ENCODE measurements around the gene CLRN1.

CLRN1 gene

GRCh38 chr3:150885535-150885934, 87.0 kb downstream of the CLRN1 start:
- H3K9ac ChIP-seq (ENCODE audit: low read length): no peak overlapping the region
- no peaks in the 10 kb centered on the region for H3K4me1 ChIP-seq (ENCODE audit: control insufficient read depth, insufficient read depth, low read length)
- no peaks in the 10 kb centered on the region for H3K36me3 ChIP-seq (ENCODE audit: control insufficient read depth, insufficient read depth, low read length)
- H3K27me3 ChIP-seq (ENCODE audit: control insufficient read depth, insufficient read depth, low read length): no peaks in the 10 kb centered on the region
- H3K9me3 ChIP-seq (ENCODE audit: control insufficient read depth, low read length): no peaks in the 10 kb centered on the region
- H3K4me3 ChIP-seq (ENCODE audit: low read length): no peak overlapping the region

- Histone ChIP-seq H3K4me3 (ENCODE audit: low read length) (no peak overlapping the region), H3K4me1 (ENCODE audit: control insufficient read depth, insufficient read depth, low read length) (no peaks in the 10 kb centered on the region), H3K27me3 (ENCODE audit: control insufficient read depth, insufficient read depth, low read length) (no peaks in the 10 kb centered on the region), H3K36me3 (ENCODE audit: control insufficient read depth, insufficient read depth, low read length) (no peaks in the 10 kb centered on the region), H3K9ac (ENCODE audit: low read length) (no peak overlapping the region), H3K9me3 (ENCODE audit: control insufficient read depth, low read length) (no peaks in the 10 kb centered on the region)
Measured at GRCh38 chr3:150878996-150879575, 93.4 kb downstream of the CLRN1 start.

GRCh38 chr3:150878290-150878689, 94.2 kb downstream of the CLRN1 start:
- Histone ChIP-seq H3K27me3 (ENCODE audit: control insufficient read depth, insufficient read depth, low read length) (no peaks in the 10 kb centered on the region), H3K4me1 (ENCODE audit: control insufficient read depth, insufficient read depth, low read length) (no peaks in the 10 kb centered on the region), H3K4me3 (ENCODE audit: low read length) (no peak overlapping the region), H3K9me3 (ENCODE audit: control insufficient read depth, low read length) (no peaks in the 10 kb centered on the region), H3K9ac (ENCODE audit: low read length) (no peak overlapping the region), H3K36me3 (ENCODE audit: control insufficient read depth, insufficient read depth, low read length) (no peaks in the 10 kb centered on the region)

GRCh38 chr3:150877303-150877702, 95.2 kb downstream of the CLRN1 start:
- Histone ChIP-seq H3K9me3 (ENCODE audit: control insufficient read depth, low read length) (no peaks in the 10 kb centered on the region), H3K27me3 (ENCODE audit: control insufficient read depth, insufficient read depth, low read length) (no peaks in the 10 kb centered on the region), H3K9ac (ENCODE audit: low read length) (no peak overlapping the region), H3K4me1 (ENCODE audit: control insufficient read depth, insufficient read depth, low read length) (no peaks in the 10 kb centered on the region), H3K4me3 (ENCODE audit: low read length) (no peak overlapping the region), H3K36me3 (ENCODE audit: control insufficient read depth, insufficient read depth, low read length) (no peaks in the 10 kb centered on the region)

- no peak overlapping the region for H3K4me3 ChIP-seq (ENCODE audit: low read length)
- no peak overlapping the region for H3K9ac ChIP-seq (ENCODE audit: low read length)
- no peaks in the 10 kb centered on the region for H3K27me3 ChIP-seq (ENCODE audit: control insufficient read depth, insufficient read depth, low read length)
- no peaks in the 10 kb centered on the region for H3K4me1 ChIP-seq (ENCODE audit: control insufficient read depth, insufficient read depth, low read length)
- H3K9me3 ChIP-seq (ENCODE audit: control insufficient read depth, low read length): no peaks in the 10 kb centered on the region
- no peaks in the 10 kb centered on the region for H3K36me3 ChIP-seq (ENCODE audit: control insufficient read depth, insufficient read depth, low read length)
Measured at GRCh38 chr3:150876611-150877265, 95.8 kb downstream of the CLRN1 start.

Measured in mucosa of stomach (tissue), 1 donor.